ENCODE results near the gene BOLA1. TPM values are rescaled to one million over a fixed set of nuclear protein-coding genes. Genes with fewer than 3 reads are reported as not detected.

Gene BOLA1
- polyA plus RNA-seq, 1 of the 3 experiments (the other 2 are of a cell fraction), result 24.6 TPM

DNA sequence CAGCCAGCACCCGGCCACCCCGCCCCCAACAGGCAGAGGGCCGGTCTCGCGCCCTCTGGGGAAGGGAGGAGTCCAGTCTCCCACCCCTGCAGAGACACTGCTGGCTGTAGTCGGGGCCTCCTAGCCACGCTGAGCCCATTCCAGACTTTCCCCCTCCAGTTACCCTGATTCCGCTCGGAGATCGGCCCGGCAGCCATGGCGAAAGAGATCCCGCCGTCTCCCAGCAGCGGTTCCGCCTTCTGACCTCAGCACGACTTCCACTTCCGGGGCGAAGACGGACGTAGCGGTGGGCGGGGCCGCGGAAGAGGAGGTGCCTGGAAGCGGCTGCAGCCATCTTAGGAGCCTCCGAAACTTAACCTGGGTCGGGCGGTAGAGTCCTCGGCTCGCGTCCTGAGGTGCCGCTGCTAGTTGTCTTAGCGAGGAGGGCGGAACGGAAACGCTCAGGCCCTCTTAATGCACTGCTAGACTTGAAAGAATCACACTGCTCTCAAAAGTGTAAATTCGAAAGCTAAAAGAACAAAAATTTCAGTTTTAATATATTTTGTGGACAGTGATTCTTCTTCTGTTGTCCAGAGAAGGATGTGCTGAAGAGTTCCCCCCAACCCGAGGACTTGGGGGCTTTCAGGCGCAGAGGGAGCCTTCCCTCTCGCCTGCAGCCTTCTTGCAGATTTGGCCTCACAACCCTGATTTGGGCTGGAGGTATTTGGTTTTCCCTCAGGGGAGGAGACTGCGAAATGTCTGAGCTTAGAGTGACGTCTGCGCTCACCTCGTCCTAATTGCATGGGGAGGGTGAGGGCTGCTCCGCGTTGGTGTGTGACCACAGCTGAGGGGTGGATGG, 28.4 kb downstream of the BOLA1 start, which contains the start of gene SF3B4:
SF3B4 (minus strand) TSS at position 241 of the 838 bp plus-strand sequence; CDS start at position 197, 44 bp downstream.
- peak within 1 kb of the TSS; percentile 66; the same call in 1 of the 2 replicates for H2AFZ ChIP-seq (ENCODE audit: low read depth)
- H3K9me2 ChIP-seq, result no peaks in the 10 kb centered on the region
- no peaks in the 10 kb centered on the region for H3K9me3 ChIP-seq
- peak within 1 kb of the TSS; percentile 90 to 99 for H3K27ac ChIP-seq (ENCODE audit: low read depth in 2 of 2, low read length in 1 of 2)
- H3K79me2 ChIP-seq (ENCODE audit: insufficient read depth), result peaks cover 38% of the 10 kb centered on the region
- H3K4me2 ChIP-seq, result peak within 1 kb of the TSS; percentile 80
- POLR2A ChIA-PET, result interaction anchor here (0.8 to 1.7 kb wide), 5 partner anchors 10 to 41 kb away, joined by 3 to 14 read pairs (median 8); a partner anchor contains a TSS
- WGBS (ENCODE audit: low lambda C conversion rate), result 1% methylated on average over 37 of the region's 47 CpGs
- peaks cover 10% of the 10 kb centered on the region; the same call in 1 of the 2 replicates for H4K20me1 ChIP-seq (ENCODE audit: insufficient read depth)
- peak within 1 kb of the TSS; percentile 92 to 95 for H3K4me3 ChIP-seq (ENCODE audit: low read depth in 2 of 2, low read length in 1 of 2)
- peaks cover 6% of the 10 kb centered on the region for H3F3A ChIP-seq (replicated peaks; ENCODE audit: insufficient read depth)
- H3K36me3 ChIP-seq (replicated peaks in 1 of 2; ENCODE audit: control insufficient read depth in 1 of 2, insufficient read depth in 2 of 2, low read length in 1 of 2), result peaks cover 34 to 52% of the 10 kb centered on the region in 2 experiments
- TF ChIP-seq TAF1 (IDR thresholded peaks at IDR 0.05; ENCODE audit: borderline replicate concordance, low read depth, low read length) (peak; percentile 87), YY1 (IDR thresholded peaks at IDR 0.05; ENCODE audit: low read depth) (peak; percentile 92), GABPA (IDR thresholded peaks at IDR 0.05; ENCODE audit: low read depth) (peak; percentile 98), SIN3A (IDR thresholded peaks at IDR 0.05; ENCODE audit: borderline replicate concordance, low read depth, low read length) (peak; percentile 31; the same call in 1 of the 2 replicates), POLR2AphosphoS5 (IDR thresholded peaks at IDR 0.05; ENCODE audit: low read depth, low read length) (peak; percentile 97), ELF1 (IDR thresholded peaks at IDR 0.05) (peak; percentile 90), CHD2 (IDR thresholded peaks at IDR 0.05; ENCODE audit: low read length, partially characterized antibody) (peak; percentile 76), JUND (IDR thresholded peaks at IDR 0.05) (no peak), RCOR1 (IDR thresholded peaks at IDR 0.05; ENCODE audit: low read length) (no peak), GATA2 (CRISPR knock-in tag; IDR thresholded peaks at IDR 0.05) (no peak)
- TF ChIP-seq, protein P1, sequence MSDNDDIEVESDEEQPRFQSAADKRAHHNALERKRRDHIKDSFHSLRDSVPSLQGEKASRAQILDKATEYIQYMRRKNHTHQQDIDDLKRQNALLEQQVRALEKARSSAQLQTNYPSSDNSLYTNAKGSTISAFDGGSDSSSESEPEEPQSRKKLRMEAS (IDR thresholded peaks at IDR 0.05; ENCODE audit: low read depth), result peak; percentile 50; the same call in 1 of the 2 replicates
- TF ChIP-seq, protein P2, sequence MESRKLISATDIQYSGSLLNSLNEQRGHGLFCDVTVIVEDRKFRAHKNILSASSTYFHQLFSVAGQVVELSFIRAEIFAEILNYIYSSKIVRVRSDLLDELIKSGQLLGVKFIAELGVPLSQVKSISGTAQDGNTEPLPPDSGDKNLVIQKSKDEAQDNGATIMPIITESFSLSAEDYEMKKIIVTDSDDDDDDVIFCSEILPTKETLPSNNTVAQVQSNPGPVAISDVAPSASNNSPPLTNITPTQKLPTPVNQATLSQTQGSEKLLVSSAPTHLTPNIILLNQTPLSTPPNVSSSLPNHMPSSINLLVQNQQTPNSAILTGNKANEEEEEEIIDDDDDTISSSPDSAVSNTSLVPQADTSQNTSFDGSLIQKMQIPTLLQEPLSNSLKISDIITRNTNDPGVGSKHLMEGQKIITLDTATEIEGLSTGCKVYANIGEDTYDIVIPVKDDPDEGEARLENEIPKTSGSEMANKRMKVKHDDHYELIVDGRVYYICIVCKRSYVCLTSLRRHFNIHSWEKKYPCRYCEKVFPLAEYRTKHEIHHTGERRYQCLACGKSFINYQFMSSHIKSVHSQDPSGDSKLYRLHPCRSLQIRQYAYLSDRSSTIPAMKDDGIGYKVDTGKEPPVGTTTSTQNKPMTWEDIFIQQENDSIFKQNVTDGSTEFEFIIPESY (IDR thresholded peaks at IDR 0.05; ENCODE audit: borderline replicate concordance, low read depth), result no peak
- peak; percentile 89 for DNase-seq
- H3K27me3 ChIP-seq (ENCODE audit: insufficient read depth), result no peaks in the 10 kb centered on the region
- H3K4me1 ChIP-seq (ENCODE audit: control insufficient read depth in 1 of 2, insufficient read depth in 2 of 2, low read depth in 1 of 2, low read length in 1 of 2), result peaks cover 14 to 26% of the 10 kb centered on the region in 2 experiments
- CTCF ChIA-PET, result interaction anchor here (0.9 to 2.5 kb wide), 4 partner anchors 10 to 40 kb away, joined by 4 to 10 read pairs (median 5); a partner anchor contains a TSS
- peak within 1 kb of the TSS; percentile 81 for H3K9ac ChIP-seq

DNA sequence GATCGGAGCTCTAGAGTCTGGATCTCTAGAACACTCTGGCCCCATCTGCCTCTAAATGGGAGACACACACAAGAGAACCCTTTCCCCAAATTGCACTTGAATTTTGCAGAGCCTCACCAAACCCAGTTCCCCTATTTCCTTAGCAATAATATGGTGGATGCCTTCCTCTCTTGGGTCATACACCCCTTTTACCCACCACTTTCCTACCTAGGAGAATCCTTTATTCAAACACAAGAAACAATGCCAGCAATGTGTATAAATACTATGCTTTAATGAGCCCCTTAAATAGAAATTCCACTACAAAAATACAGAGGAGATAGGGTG, 29.0 kb downstream of the BOLA1 start:
- H3F3A ChIP-seq (replicated peaks; ENCODE audit: insufficient read depth), result peaks cover 6% of the 10 kb centered on the region
- DNase-seq, result no peak
- 0% methylated on average over 1 of the region's 1 CpG for WGBS (ENCODE audit: low lambda C conversion rate)
- H3K27ac ChIP-seq (ENCODE audit: low read depth in 2 of 2, low read length in 1 of 2), result peak overlapping the region; percentile 90 to 99
- H3K9me2 ChIP-seq, result no peaks in the 10 kb centered on the region
- H3K36me3 ChIP-seq (replicated peaks in 1 of 2; ENCODE audit: control insufficient read depth in 1 of 2, insufficient read depth in 2 of 2, low read length in 1 of 2), result peaks cover 29 to 46% of the 10 kb centered on the region in 2 experiments
- H3K4me3 ChIP-seq (ENCODE audit: low read depth in 2 of 2, low read length in 1 of 2), result peak overlapping the region; percentile 92 to 95
- ChIA-PET CTCF (interaction anchor here (0.9 to 2.5 kb wide), 4 partner anchors 9 to 40 kb away, joined by 4 to 10 read pairs (median 5); a partner anchor contains a TSS), POLR2A (interaction anchor here (0.8 to 1.7 kb wide), 5 partner anchors 9 to 41 kb away, joined by 3 to 14 read pairs (median 8); a partner anchor contains a TSS)
- no peaks in the 10 kb centered on the region for H3K27me3 ChIP-seq (ENCODE audit: insufficient read depth)
- peak overlapping the region; percentile 80 for H3K4me2 ChIP-seq
- no peaks in the 10 kb centered on the region for H3K9me3 ChIP-seq
- H4K20me1 ChIP-seq (ENCODE audit: insufficient read depth), result peaks cover 10% of the 10 kb centered on the region; the same call in 1 of the 2 replicates
- peak overlapping the region; percentile 81 for H3K9ac ChIP-seq
- H3K4me1 ChIP-seq (ENCODE audit: control insufficient read depth in 1 of 2, insufficient read depth in 2 of 2, low read depth in 1 of 2, low read length in 1 of 2), result peaks cover 14 to 26% of the 10 kb centered on the region in 2 experiments
- H2AFZ ChIP-seq (ENCODE audit: low read depth), result peak overlapping the region; percentile 66; the same call in 1 of the 2 replicates
- H3K79me2 ChIP-seq (ENCODE audit: insufficient read depth), result peaks cover 38% of the 10 kb centered on the region
- TF ChIP-seq CHD2 (IDR thresholded peaks at IDR 0.05; ENCODE audit: low read length, partially characterized antibody) (no peak), MEF2A (IDR thresholded peaks at IDR 0.05; ENCODE audit: borderline replicate concordance, low read depth) (no peak), POLR2AphosphoS5 (IDR thresholded peaks at IDR 0.05; ENCODE audit: low read depth, low read length) (no peak), RFX5 (IDR thresholded peaks at IDR 0.05; ENCODE audit: low read length) (no peak), EP300 (IDR thresholded peaks at IDR 0.05; ENCODE audit: borderline replicate concordance in 1 of 2, low read depth in 1 of 2, low read length in 1 of 2) (no peak), FOSL2 (IDR thresholded peaks at IDR 0.05; ENCODE audit: borderline replicate concordance, low read depth) (no peak), TCF12 (IDR thresholded peaks at IDR 0.05) (no peak), GABPA (IDR thresholded peaks at IDR 0.05; ENCODE audit: low read depth) (no peak), FOXM1 (IDR thresholded peaks at IDR 0.05; ENCODE audit: low read depth) (no peak), EZH2phosphoT487 (IDR thresholded peaks at IDR 0.05; ENCODE audit: borderline replicate concordance, low read depth) (no peak)
- TF ChIP-seq, protein P2 (IDR thresholded peaks at IDR 0.05; ENCODE audit: borderline replicate concordance, low read depth), result no peak
